Tibial nerve (tissue), 4 donors: Measurements from ENCODE around the gene HAL.

Source experiments
- EP300 ChIP-seq, 2 donors: sonication (generic); formaldehyde crosslinking; IDR thresholded peaks; one replicate each; pipeline ENCODE4 v1.6.1; 2017; ENCODE audit warnings: antibody characterized with exemption in 2 of 2, mild to moderate bottlenecking in 1 of 2
- TF ChIP-seq, protein P1 (sequence below), 5 experiments: fragments of 200-600 bp in 3 of 5; fragments of 450-650 bp in 2 of 5; sonication (generic) in 3 of 5; IDR thresholded peaks; one replicate each; pipeline ENCODE4 v1.5.1; 2016 to 2019; ENCODE audit warnings: antibody characterized with exemption in 5 of 5, mild to moderate bottlenecking in 3 of 5, moderate library complexity in 2 of 5

DNA sequence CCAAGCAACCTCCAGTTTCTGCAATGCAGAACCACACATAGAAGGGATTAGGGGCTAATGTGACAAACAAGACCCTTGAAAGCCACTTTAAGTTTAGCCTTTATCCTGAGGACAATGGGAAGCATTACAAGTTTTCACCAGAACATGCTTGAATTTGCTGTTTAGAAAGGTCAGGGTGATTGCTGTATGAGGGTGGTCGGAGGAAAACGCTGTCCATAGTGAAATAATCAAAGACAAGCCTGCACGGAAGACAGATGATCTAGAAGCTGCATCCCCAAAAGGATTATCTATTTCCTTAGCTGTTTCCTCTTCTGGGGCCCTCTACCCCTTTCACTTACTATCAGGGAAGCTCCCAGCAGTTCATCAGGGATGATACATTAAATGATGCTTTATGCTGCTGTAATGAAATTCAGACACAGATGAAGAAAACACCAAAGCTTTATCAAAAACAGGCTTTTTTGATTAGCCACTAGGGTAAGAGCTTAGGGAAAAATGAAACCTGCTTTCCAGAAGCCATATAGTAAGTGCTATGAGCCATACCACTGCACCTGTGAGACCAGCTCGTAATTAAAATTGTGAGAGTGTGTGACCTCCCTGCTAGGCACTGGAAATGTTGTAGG, 6.5 kb downstream of the HAL start:
- TF ChIP-seq, protein P1, sequence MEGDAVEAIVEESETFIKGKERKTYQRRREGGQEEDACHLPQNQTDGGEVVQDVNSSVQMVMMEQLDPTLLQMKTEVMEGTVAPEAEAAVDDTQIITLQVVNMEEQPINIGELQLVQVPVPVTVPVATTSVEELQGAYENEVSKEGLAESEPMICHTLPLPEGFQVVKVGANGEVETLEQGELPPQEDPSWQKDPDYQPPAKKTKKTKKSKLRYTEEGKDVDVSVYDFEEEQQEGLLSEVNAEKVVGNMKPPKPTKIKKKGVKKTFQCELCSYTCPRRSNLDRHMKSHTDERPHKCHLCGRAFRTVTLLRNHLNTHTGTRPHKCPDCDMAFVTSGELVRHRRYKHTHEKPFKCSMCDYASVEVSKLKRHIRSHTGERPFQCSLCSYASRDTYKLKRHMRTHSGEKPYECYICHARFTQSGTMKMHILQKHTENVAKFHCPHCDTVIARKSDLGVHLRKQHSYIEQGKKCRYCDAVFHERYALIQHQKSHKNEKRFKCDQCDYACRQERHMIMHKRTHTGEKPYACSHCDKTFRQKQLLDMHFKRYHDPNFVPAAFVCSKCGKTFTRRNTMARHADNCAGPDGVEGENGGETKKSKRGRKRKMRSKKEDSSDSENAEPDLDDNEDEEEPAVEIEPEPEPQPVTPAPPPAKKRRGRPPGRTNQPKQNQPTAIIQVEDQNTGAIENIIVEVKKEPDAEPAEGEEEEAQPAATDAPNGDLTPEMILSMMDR (IDR thresholded peaks at IDR 0.05) = no peak
- no peak for TF ChIP-seq EP300 (IDR thresholded peaks at IDR 0.05)
